RPMI8226 (cell line): ENCODE measurements around the gene CLOCK.

ENCODE experiments used
- DNase-seq: peaks from one replicate; pipeline ENCODE4 v3.0.0-alpha.2; 2015

CLOCK gene

GRCh38 chr4:55475394-55476243, 71.1 kb downstream of the CLOCK start:
- no peak for DNase-seq

- no peak for DNase-seq
Observed at GRCh38 chr4:55469979-55470378, 76.7 kb downstream of the CLOCK start.

- DNase-seq: no peak
Observed at GRCh38 chr4:55468724-55469123, 78.0 kb downstream of the CLOCK start.

GRCh38 chr4:55466001-55466400, 80.7 kb downstream of the CLOCK start:
- no peak for DNase-seq

- DNase-seq: no peak
Observed at GRCh38 chr4:55458611-55459010, 88.1 kb downstream of the CLOCK start.

GRCh38 chr4:55458164-55458563, 88.5 kb downstream of the CLOCK start:
- no peak for DNase-seq

GRCh38 chr4:55450566-55450965, 96.1 kb downstream of the CLOCK start:
- DNase-seq: no peak

- DNase-seq: no peak
Observed at GRCh38 chr4:55447831-55448230, 98.9 kb downstream of the CLOCK start.

- DNase-seq: no peak
Observed at GRCh38 chr4:55447108-55447708, 99.5 kb downstream of the CLOCK start.

GRCh38 chr4:55446578-55446922, 100.2 kb downstream of the CLOCK start:
- DNase-seq: no peak

- no peak for DNase-seq
Observed at GRCh38 chr4:55445921-55446577, 100.7 kb downstream of the CLOCK start.

GRCh38 chr4:55444827-55445226, 101.9 kb downstream of the CLOCK start:
- DNase-seq: no peak

- no peak for DNase-seq
Observed at GRCh38 chr4:55442541-55442940, 104.2 kb downstream of the CLOCK start.

GRCh38 chr4:55440786-55441185, 105.9 kb downstream of the CLOCK start:
- DNase-seq: no peak

- DNase-seq: no peak
Observed at GRCh38 chr4:55439023-55439422, 107.7 kb downstream of the CLOCK start.

- no peak for DNase-seq
Observed at GRCh38 chr4:55438314-55438713, 108.4 kb downstream of the CLOCK start.

GRCh38 chr4:55437823-55438222, 108.9 kb downstream of the CLOCK start:
- DNase-seq: no peak

GRCh38 chr4:55437356-55437796, 109.3 kb downstream of the CLOCK start:
- DNase-seq: no peak

GRCh38 chr4:55435141-55435841, 111.4 kb downstream of the CLOCK start:
- no peak for DNase-seq

- DNase-seq: no peak
Observed at GRCh38 chr4:55431710-55432336, 114.9 kb downstream of the CLOCK start.

- no peak for DNase-seq
Observed at GRCh38 chr4:55424791-55425190, 121.9 kb downstream of the CLOCK start.

- DNase-seq: no peak
Observed at GRCh38 chr4:55416176-55416575, 130.5 kb downstream of the CLOCK start.

- no peak for DNase-seq
Observed at GRCh38 chr4:55411621-55412020, 135.1 kb downstream of the CLOCK start.
